ENCODE data around the gene TOM1. TPM values are rescaled to one million over a fixed set of nuclear protein-coding genes. Genes with fewer than 3 reads are reported as not detected.
A peak's percentile ranks its signal among the peaks of the same experiment; 100 is the strongest.

TOM1 gene
- total RNA-seq, 1 experiment from 2014 or later: 19.0 TPM

DNA sequence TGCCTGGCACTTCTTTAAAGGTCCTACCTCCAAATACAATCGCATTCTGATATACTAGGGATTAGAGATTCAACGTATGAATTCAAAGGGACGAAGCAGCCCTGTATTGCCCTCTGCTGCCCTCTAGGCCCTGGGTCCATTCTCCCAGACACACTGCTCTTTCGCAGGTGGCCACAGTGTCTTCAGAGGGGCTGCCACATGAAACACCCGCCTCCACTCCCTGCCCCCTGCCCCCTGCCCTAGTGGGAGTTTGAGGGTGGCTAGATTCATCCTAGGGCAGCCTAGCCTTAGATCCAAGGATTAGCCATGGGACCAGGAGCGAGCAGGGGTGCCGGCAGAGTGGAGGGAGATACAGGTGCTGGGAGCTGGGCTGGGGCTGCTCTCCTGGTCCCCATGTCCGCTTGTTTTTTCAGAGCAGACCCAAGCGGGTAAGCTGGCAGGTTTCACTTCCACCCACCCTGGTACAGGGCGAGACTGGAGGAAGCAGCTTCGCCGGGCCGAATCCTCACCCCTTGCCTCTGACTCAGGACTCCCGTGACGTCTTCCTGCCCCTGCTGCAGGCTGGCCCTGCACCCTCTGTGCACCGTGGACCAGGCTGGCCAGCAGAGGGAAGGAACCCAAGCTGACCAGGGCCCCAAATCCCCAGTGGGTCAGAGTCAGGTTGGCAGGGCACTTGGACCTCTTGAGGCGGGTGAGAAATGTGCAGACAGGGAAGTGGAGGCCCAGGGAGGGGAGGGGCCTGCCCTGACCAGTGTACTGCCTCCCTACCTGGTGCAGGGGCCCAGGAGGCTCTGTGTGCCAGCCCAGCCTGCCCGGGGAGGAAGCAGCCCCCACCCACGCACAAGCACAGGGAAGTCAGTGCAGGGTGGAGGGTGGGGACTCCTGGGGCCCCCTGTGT, 52.8 kb downstream of the TOM1 start:
- no peaks in the 10 kb centered on the region for H3K79me2 ChIP-seq (ENCODE audit: low read length)
- no peak overlapping the region for H2AFZ ChIP-seq (ENCODE audit: low read length)
- peak; percentile 19 for DNase-seq

DNA sequence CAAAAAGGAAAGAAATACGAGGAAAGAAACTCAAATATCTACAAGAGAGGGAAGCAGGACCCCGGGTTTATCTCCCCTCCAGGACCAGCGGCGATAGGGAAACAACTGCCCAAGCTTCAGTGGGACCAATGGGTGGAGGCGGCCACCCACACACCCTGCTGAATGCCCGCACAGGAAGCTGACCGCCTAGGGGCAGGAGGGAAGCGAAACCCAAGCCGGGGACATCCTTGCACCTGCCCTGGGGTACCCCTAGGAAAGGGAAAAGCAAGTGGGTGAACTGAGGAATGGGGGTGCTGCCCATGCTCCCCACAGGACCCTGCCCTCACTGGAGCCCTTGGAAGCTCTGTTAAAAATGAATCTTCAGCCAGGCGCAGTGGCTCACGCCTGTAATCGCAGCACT, 53.6 kb downstream of the TOM1 start:
- Histone ChIP-seq H3K27ac (ENCODE audit: low read length) (no peak overlapping the region), H3K4me2 (ENCODE audit: low read length) (no peak overlapping the region), H4K20me1 (ENCODE audit: low read length) (no peaks in the 10 kb centered on the region), H3K9me3 (ENCODE audit: low read length) (no peaks in the 10 kb centered on the region), H3K9me2 (replicated peaks; ENCODE audit: low read length) (no peaks in the 10 kb centered on the region), H3K36me3 (ENCODE audit: low read depth, low read length) (no peaks in the 10 kb centered on the region), H2AFZ (ENCODE audit: low read length) (no peak overlapping the region), H3K9ac (ENCODE audit: low read length) (no peak overlapping the region), H3K79me2 (ENCODE audit: low read length) (no peaks in the 10 kb centered on the region), H3K4me1 (ENCODE audit: insufficient read depth, low read length) (peaks cover 14% of the 10 kb centered on the region), H3K4me3 (ENCODE audit: low read length) (no peak overlapping the region), H3K27me3 (ENCODE audit: low read length) (no peaks in the 10 kb centered on the region), H3F3A (ENCODE audit: low read length, unreplicated experiment) (no peaks in the 10 kb centered on the region)
- ChIA-PET POLR2A (ENCODE audit: unreplicated experiment) (no interaction called here), CTCF (no interaction called here)
- no TSS peak for BruUV-seq (replicated peaks)
- DNase-seq (no peak), ATAC-seq (no peak)
- intact Hi-C loops (cut with micrococcal nuclease): no loop called here
- TF ChIP-seq EZH2phosphoT487 (IDR thresholded peaks at IDR 0.05; ENCODE audit: borderline replicate concordance, low read length) (no peak), EZH2 (IDR thresholded peaks at IDR 0.05; ENCODE audit: low read length, unreplicated experiment) (no peak)
- TF ChIP-seq, protein P1, sequence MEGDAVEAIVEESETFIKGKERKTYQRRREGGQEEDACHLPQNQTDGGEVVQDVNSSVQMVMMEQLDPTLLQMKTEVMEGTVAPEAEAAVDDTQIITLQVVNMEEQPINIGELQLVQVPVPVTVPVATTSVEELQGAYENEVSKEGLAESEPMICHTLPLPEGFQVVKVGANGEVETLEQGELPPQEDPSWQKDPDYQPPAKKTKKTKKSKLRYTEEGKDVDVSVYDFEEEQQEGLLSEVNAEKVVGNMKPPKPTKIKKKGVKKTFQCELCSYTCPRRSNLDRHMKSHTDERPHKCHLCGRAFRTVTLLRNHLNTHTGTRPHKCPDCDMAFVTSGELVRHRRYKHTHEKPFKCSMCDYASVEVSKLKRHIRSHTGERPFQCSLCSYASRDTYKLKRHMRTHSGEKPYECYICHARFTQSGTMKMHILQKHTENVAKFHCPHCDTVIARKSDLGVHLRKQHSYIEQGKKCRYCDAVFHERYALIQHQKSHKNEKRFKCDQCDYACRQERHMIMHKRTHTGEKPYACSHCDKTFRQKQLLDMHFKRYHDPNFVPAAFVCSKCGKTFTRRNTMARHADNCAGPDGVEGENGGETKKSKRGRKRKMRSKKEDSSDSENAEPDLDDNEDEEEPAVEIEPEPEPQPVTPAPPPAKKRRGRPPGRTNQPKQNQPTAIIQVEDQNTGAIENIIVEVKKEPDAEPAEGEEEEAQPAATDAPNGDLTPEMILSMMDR (conservative IDR thresholded peaks at IDR 0.05; ENCODE audit: low read depth, low read length): no peak

More for the DNA sequence above, 52.8 kb downstream of the TOM1 start:
- no peak overlapping the region for H3K4me2 ChIP-seq (ENCODE audit: low read length)
- no TSS peak for BruUV-seq (replicated peaks)
- H3K4me3 ChIP-seq (ENCODE audit: low read length): no peak overlapping the region
- no peaks in the 10 kb centered on the region for H3K9me2 ChIP-seq (replicated peaks; ENCODE audit: low read length)
- H3K27me3 ChIP-seq (ENCODE audit: low read length): no peaks in the 10 kb centered on the region
- H3K9ac ChIP-seq (ENCODE audit: low read length): no peak overlapping the region
- H3K27ac ChIP-seq (ENCODE audit: low read length): no peak overlapping the region
- no peaks in the 10 kb centered on the region for H4K20me1 ChIP-seq (ENCODE audit: low read length)
- H3K4me1 ChIP-seq (ENCODE audit: insufficient read depth, low read length): peaks cover 11% of the 10 kb centered on the region
- TF ChIP-seq, protein P1 (conservative IDR thresholded peaks at IDR 0.05; ENCODE audit: low read depth, low read length): peak; percentile 44; the same call in 1 of the 2 replicates
- no peak for TF ChIP-seq EZH2phosphoT487 (IDR thresholded peaks at IDR 0.05; ENCODE audit: borderline replicate concordance, low read length)
- no peak for ATAC-seq
- H3K36me3 ChIP-seq (ENCODE audit: low read depth, low read length): no peaks in the 10 kb centered on the region
- intact Hi-C loops (cut with micrococcal nuclease): no loop called here
- POLR2A ChIA-PET (ENCODE audit: unreplicated experiment): no interaction called here
- no peaks in the 10 kb centered on the region for H3K9me3 ChIP-seq (ENCODE audit: low read length)
- CTCF ChIA-PET: no interaction called here
- H3F3A ChIP-seq (ENCODE audit: low read length, unreplicated experiment): no peaks in the 10 kb centered on the region

DNA sequence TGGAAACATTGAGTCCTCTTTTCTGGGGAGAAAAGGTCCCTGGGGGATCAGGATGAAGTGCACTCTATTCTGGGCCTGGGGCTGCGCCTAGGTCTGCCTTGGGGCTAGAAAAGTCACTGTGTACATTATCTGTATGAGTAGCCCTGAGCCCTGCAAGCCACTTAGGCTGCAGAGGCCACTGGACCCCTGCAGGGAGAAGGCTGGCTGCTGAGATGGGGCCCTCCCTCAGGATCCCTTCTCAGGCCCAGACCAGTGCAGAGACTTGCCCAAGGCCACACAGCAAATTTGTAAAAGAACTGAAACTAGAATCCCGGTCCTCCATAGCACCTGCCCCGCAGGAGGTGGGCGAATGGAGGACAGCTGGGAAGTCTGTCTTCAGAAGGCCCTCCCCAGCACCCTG, 54.4 kb downstream of the TOM1 start:
- Histone ChIP-seq H4K20me1 (ENCODE audit: low read length) (no peaks in the 10 kb centered on the region), H3K9me2 (replicated peaks; ENCODE audit: low read length) (no peaks in the 10 kb centered on the region), H3F3A (ENCODE audit: low read length, unreplicated experiment) (no peaks in the 10 kb centered on the region), H3K4me1 (ENCODE audit: insufficient read depth, low read length) (peaks cover 18% of the 10 kb centered on the region), H3K4me2 (ENCODE audit: low read length) (no peak overlapping the region), H3K27me3 (ENCODE audit: low read length) (no peaks in the 10 kb centered on the region), H3K4me3 (ENCODE audit: low read length) (no peak overlapping the region), H3K9ac (ENCODE audit: low read length) (no peak overlapping the region), H2AFZ (ENCODE audit: low read length) (no peak overlapping the region), H3K36me3 (ENCODE audit: low read depth, low read length) (no peaks in the 10 kb centered on the region), H3K79me2 (ENCODE audit: low read length) (no peaks in the 10 kb centered on the region), H3K27ac (ENCODE audit: low read length) (no peak overlapping the region), H3K9me3 (ENCODE audit: low read length) (no peaks in the 10 kb centered on the region)
- ATAC-seq (no peak), DNase-seq (no peak)
- intact Hi-C loops (cut with micrococcal nuclease): no loop called here
- TF ChIP-seq, protein P1 (conservative IDR thresholded peaks at IDR 0.05; ENCODE audit: low read depth, low read length): no peak
- TF ChIP-seq EZH2phosphoT487 (IDR thresholded peaks at IDR 0.05; ENCODE audit: borderline replicate concordance, low read length): no peak
- ChIA-PET CTCF (no interaction called here), POLR2A (ENCODE audit: unreplicated experiment) (no interaction called here)
- no TSS peak for BruUV-seq (replicated peaks)
